ENCODE measurements around the gene INTS7. TPM values are rescaled to one million over a fixed set of nuclear protein-coding genes. Genes with fewer than 3 reads are reported as not detected.
"Not testable (repeated sequence)": the region's sequence is repeated elsewhere in the genome, so short reads cannot be mapped to it uniquely, and the experiment has no call there.

The INTS7 gene
- total and polyA plus RNA-seq, 2 donors from 2014 or later = 5.1 to 9.8 TPM

- peaks cover 0 to 5% (median 0%) of the 10 kb centered on the region in 3 donors for H3K36me3 ChIP-seq (ENCODE audit: control insufficient read depth in 2 of 3, insufficient read depth in 3 of 3, low read length in 3 of 3)
- H3K27ac ChIP-seq (ENCODE audit: low read depth in 2 of 2, low read length in 2 of 2) = no peak overlapping the region
- no peak overlapping the region for H3K9ac ChIP-seq (ENCODE audit: low read length in 3 of 3)
- intact Hi-C loops (cut with DNase I) = no loop called here
- DNase-seq = no peak
- FAIRE-seq = no peak
- H3K27me3 ChIP-seq (ENCODE audit: control insufficient read depth, insufficient read depth, low read length) = no peaks in the 10 kb centered on the region
- H3K4me3 ChIP-seq (ENCODE audit: low read length in 3 of 3) = no peak overlapping the region
- TF ChIP-seq CTCF (IDR thresholded peaks at IDR 0.05; ENCODE audit: borderline replicate concordance, extremely low read depth, insufficient read depth) = no peak
- H3K9me3 ChIP-seq (ENCODE audit: control insufficient read depth in 2 of 3, insufficient read depth in 1 of 3, low read length in 3 of 3) = no peaks in the 10 kb centered on the region
- H3K4me1 ChIP-seq (ENCODE audit: control insufficient read depth in 2 of 3, insufficient read depth in 2 of 3, low read depth in 1 of 3, low read length in 3 of 3) = no peaks in the 10 kb centered on the region
Measured at GRCh38 chr1:211959680-211960079, 75.7 kb downstream of the INTS7 start.

GRCh38 chr1:211959221-211959620, 76.1 kb downstream of the INTS7 start:
- no peak for TF ChIP-seq CTCF (IDR thresholded peaks at IDR 0.05; ENCODE audit: borderline replicate concordance, extremely low read depth, insufficient read depth)
- no peak overlapping the region for H3K27ac ChIP-seq (ENCODE audit: low read depth in 2 of 2, low read length in 2 of 2)
- no peak for DNase-seq
- H3K27me3 ChIP-seq (ENCODE audit: control insufficient read depth, insufficient read depth, low read length) = no peaks in the 10 kb centered on the region
- H3K9ac ChIP-seq (ENCODE audit: low read length in 3 of 3) = no peak overlapping the region
- H3K36me3 ChIP-seq (ENCODE audit: control insufficient read depth in 2 of 3, insufficient read depth in 3 of 3, low read length in 3 of 3) = peaks cover 0 to 5% (median 0%) of the 10 kb centered on the region in 3 donors
- H3K4me1 ChIP-seq (ENCODE audit: control insufficient read depth in 2 of 3, insufficient read depth in 2 of 3, low read depth in 1 of 3, low read length in 3 of 3) = no peaks in the 10 kb centered on the region
- no peak overlapping the region for H3K4me3 ChIP-seq (ENCODE audit: low read length in 3 of 3)
- intact Hi-C loops (cut with DNase I) = no loop called here
- FAIRE-seq = no peak
- no peaks in the 10 kb centered on the region for H3K9me3 ChIP-seq (ENCODE audit: control insufficient read depth in 2 of 3, insufficient read depth in 1 of 3, low read length in 3 of 3)

- intact Hi-C loops (cut with DNase I); H3K4me1 ChIP-seq (ENCODE audit: control insufficient read depth in 2 of 3, insufficient read depth in 2 of 3, low read depth in 1 of 3, low read length in 3 of 3); H3K9me3 ChIP-seq (ENCODE audit: control insufficient read depth in 2 of 3, insufficient read depth in 1 of 3, low read length in 3 of 3); H3K27ac ChIP-seq (ENCODE audit: low read depth in 2 of 2, low read length in 2 of 2); H3K36me3 ChIP-seq (ENCODE audit: control insufficient read depth in 2 of 3, insufficient read depth in 3 of 3, low read length in 3 of 3); DNase-seq; H3K9ac ChIP-seq (ENCODE audit: low read length in 3 of 3); H3K4me3 ChIP-seq (ENCODE audit: low read length in 3 of 3); H3K27me3 ChIP-seq (ENCODE audit: control insufficient read depth, insufficient read depth, low read length); FAIRE-seq: not testable (repeated sequence)
Measured at GRCh38 chr1:211954028-211954427, 81.3 kb downstream of the INTS7 start.

GRCh38 chr1:211953543-211953942, 81.8 kb downstream of the INTS7 start:
- H3K4me3 ChIP-seq (ENCODE audit: low read length in 3 of 3); H3K4me1 ChIP-seq (ENCODE audit: control insufficient read depth in 2 of 3, insufficient read depth in 2 of 3, low read depth in 1 of 3, low read length in 3 of 3); H3K9me3 ChIP-seq (ENCODE audit: control insufficient read depth in 2 of 3, insufficient read depth in 1 of 3, low read length in 3 of 3); FAIRE-seq; DNase-seq; H3K27me3 ChIP-seq (ENCODE audit: control insufficient read depth, insufficient read depth, low read length); H3K9ac ChIP-seq (ENCODE audit: low read length in 3 of 3); intact Hi-C loops (cut with DNase I); H3K27ac ChIP-seq (ENCODE audit: low read depth in 2 of 2, low read length in 2 of 2); H3K36me3 ChIP-seq (ENCODE audit: control insufficient read depth in 2 of 3, insufficient read depth in 3 of 3, low read length in 3 of 3): not testable (repeated sequence)

- FAIRE-seq = no peak
- intact Hi-C loops (cut with DNase I) = no loop called here
Measured at GRCh38 chr1:211952299-211952698, 83.1 kb downstream of the INTS7 start.

More at GRCh38 chr1:211952299-211952698, 83.1 kb downstream of the INTS7 start:
- Histone ChIP-seq H3K36me3 (ENCODE audit: control insufficient read depth in 2 of 3, insufficient read depth in 3 of 3, low read length in 3 of 3) (no peaks in the 10 kb centered on the region), H3K9me3 (ENCODE audit: control insufficient read depth in 2 of 3, insufficient read depth in 1 of 3, low read length in 3 of 3) (no peaks in the 10 kb centered on the region), H3K27ac (ENCODE audit: low read depth in 2 of 2, low read length in 2 of 2) (no peak overlapping the region), H3K9ac (ENCODE audit: low read length in 3 of 3) (no peak overlapping the region), H3K4me3 (ENCODE audit: low read length in 3 of 3) (no peak overlapping the region), H3K4me1 (ENCODE audit: control insufficient read depth in 2 of 3, insufficient read depth in 2 of 3, low read depth in 1 of 3, low read length in 3 of 3) (peaks cover 0 to 2% (median 0%) of the 10 kb centered on the region in 3 donors), H3K27me3 (ENCODE audit: control insufficient read depth, insufficient read depth, low read length) (no peaks in the 10 kb centered on the region)
- no peak for DNase-seq
- no peak for TF ChIP-seq CTCF (IDR thresholded peaks at IDR 0.05; ENCODE audit: borderline replicate concordance, extremely low read depth, insufficient read depth)

Data from kidney (tissue), 14 donors.